GM23338 (cell line): ENCODE data around the gene CUBN. TPM values are rescaled to one million over a fixed set of nuclear protein-coding genes. Genes with fewer than 3 reads are reported as not detected.

ENCODE experiments used
- ATAC-seq: fragments of 200-7000 bp; cut with Tn5 transposase; 3 replicates; pipeline ENCODE4 v1.9.1; 2020
- DNase-seq: peaks from one replicate; pipeline ENCODE4 v3.0.0-alpha.2; 2015; ENCODE audit warnings: low spot score
- H2AFZ ChIP-seq: fragments of 200-600 bp; sonication (generic); 2 replicates; pipeline ENCODE4 v1.8.0; 2016; ENCODE audit warnings: antibody characterized with exemption, mild to moderate bottlenecking, moderate library complexity
- H3F3A ChIP-seq: fragments of 200-600 bp; sonication (generic); replicated peaks from 2 replicates; pipeline ENCODE4 v1.8.0; 2017; ENCODE audit warnings: antibody characterized with exemption, mixed run types, low read depth
- H3K27ac ChIP-seq: fragments of 200-600 bp; sonication (generic); 2 replicates; pipeline ENCODE4 v1.6.1; 2016; ENCODE audit warnings: low read depth
- H3K27me3 ChIP-seq: fragments of 200-600 bp; sonication (generic); 2 replicates; pipeline ENCODE4 v1.8.0; 2016; ENCODE audit warnings: mild to moderate bottlenecking, mixed run types, moderate library complexity; ENCODE audit not compliant: insufficient read depth
- H3K36me3 ChIP-seq: fragments of 200-600 bp; sonication (generic); 2 replicates; pipeline ENCODE4 v1.8.0; 2016; ENCODE audit warnings: mild to moderate bottlenecking; ENCODE audit not compliant: insufficient read depth
- H3K4me1 ChIP-seq: fragments of 200-600 bp; sonication (generic); 2 replicates; pipeline ENCODE4 v1.8.0; 2016; ENCODE audit warnings: mild to moderate bottlenecking, moderate library complexity; ENCODE audit not compliant: insufficient read depth
- H3K4me2 ChIP-seq: fragments of 200-600 bp; sonication (generic); 2 replicates; pipeline ENCODE4 v1.7.1; 2017; ENCODE audit warnings: mixed run types
- H3K4me3 ChIP-seq: fragments of 200-600 bp; sonication (generic); 2 replicates; pipeline ENCODE4 v1.6.1; 2016; ENCODE audit warnings: mixed run types
- H3K79me2 ChIP-seq: fragments of 200-600 bp; sonication (generic); replicated peaks from 2 replicates; pipeline ENCODE4 v1.8.0; 2017; ENCODE audit warnings: mild to moderate bottlenecking; ENCODE audit not compliant: insufficient read depth
- H3K9me2 ChIP-seq: fragments of 200-600 bp; sonication (generic); 2 replicates; pipeline ENCODE4 v1.8.0; 2017; ENCODE audit not compliant: insufficient read depth
- H4K20me1 ChIP-seq: fragments of 200-600 bp; sonication (generic); replicated peaks from 2 replicates; pipeline ENCODE4 v1.8.0; 2017; ENCODE audit warnings: mild to moderate bottlenecking; ENCODE audit not compliant: insufficient read depth
- H3K27ac Mint-ChIP-seq: 2 replicates; pipeline ENCODE4 v1.8.0; 2020; ENCODE audit warnings: inconsistent platforms, mild to moderate bottlenecking, moderate library complexity, mixed read lengths
- H3K27me3 Mint-ChIP-seq: 3 replicates; pipeline ENCODE4 v1.8.0; 2022; ENCODE audit warnings: low read depth, mild to moderate bottlenecking, moderate library complexity, mixed read lengths, inconsistent platforms; ENCODE audit not compliant: insufficient read depth, poor library complexity
- H3K36me3 Mint-ChIP-seq: 3 replicates; pipeline ENCODE4 v1.8.0; 2021; ENCODE audit warnings: low read depth, mild to moderate bottlenecking, inconsistent platforms, moderate library complexity, mixed read lengths
- H3K4me1 Mint-ChIP-seq: 3 replicates; pipeline ENCODE4 v1.8.0; 2020; ENCODE audit warnings: mild to moderate bottlenecking, inconsistent platforms, mixed read lengths
- H3K4me3 Mint-ChIP-seq: 3 replicates; pipeline ENCODE4 v1.8.0; 2021; ENCODE audit warnings: moderate library complexity, mild to moderate bottlenecking, inconsistent platforms, mixed read lengths
- H3K9me3 Mint-ChIP-seq: 3 replicates; pipeline ENCODE4 v1.8.0; 2020; ENCODE audit warnings: moderate library complexity, mild to moderate bottlenecking, inconsistent platforms, mixed read lengths
- CREB1 ChIP-seq: fragments of 250-450 bp; sonication (Bioruptor Pico); IDR thresholded peaks from 2 replicates; pipeline ENCODE4 v1.5.0; 2020; ENCODE audit warnings: low read depth, mild to moderate bottlenecking, moderate library complexity
- EZH2 ChIP-seq: fragments of 200-600 bp; sonication (generic); IDR thresholded peaks from one replicate; pipeline ENCODE4 v1.8.0; 2017; ENCODE audit warnings: antibody characterized with exemption, mild to moderate bottlenecking, low read depth; ENCODE audit not compliant: unreplicated experiment
- EZH2phosphoT487 ChIP-seq: fragments of 200-600 bp; sonication (generic); IDR thresholded peaks from one replicate; pipeline ENCODE4 v1.8.1; 2018; ENCODE audit warnings: antibody characterized with exemption; ENCODE audit not compliant: unreplicated experiment
- JUNB ChIP-seq: IDR thresholded peaks from one replicate; pipeline ENCODE4 v1.6.1; 2016; ENCODE audit warnings: antibody characterized with exemption; ENCODE audit not compliant: unreplicated experiment
- NANOG ChIP-seq: IDR thresholded peaks from 2 replicates; pipeline ENCODE4 v1.6.1; 2016; ENCODE audit warnings: antibody characterized with exemption, borderline replicate concordance
- POLR2AphosphoS5 ChIP-seq: IDR thresholded peaks from 2 replicates; pipeline ENCODE4 v1.6.1; 2016; ENCODE audit warnings: antibody characterized with exemption, low read depth
- STAT1 ChIP-seq: IDR thresholded peaks from one replicate; pipeline ENCODE4 v1.6.1; 2016; ENCODE audit warnings: antibody characterized with exemption; ENCODE audit not compliant: unreplicated experiment
- ZNF114 ChIP-seq: fragments of 250-450 bp; sonication (Bioruptor Pico); IDR thresholded peaks from 2 replicates; pipeline ENCODE4 v1.5.0; 2020; ENCODE audit warnings: mild to moderate bottlenecking, moderate library complexity
- ZNF331 ChIP-seq: fragments of 250-450 bp; sonication (Bioruptor Pico); IDR thresholded peaks from 2 replicates; pipeline ENCODE4 v1.5.0; 2020; ENCODE audit warnings: low read depth, mild to moderate bottlenecking, moderate library complexity
- polyA plus RNA-seq: library from polyadenylated mRNA; unstranded; fragments of >200 nt; fragmentation: Nextera tagmentation; extraction: Ambion mirVana; gene quantifications from 2 replicates; pipeline ENCODE4 v1.2.1, GENCODE V29; 2016
- total RNA-seq: library from RNA; depleted of rRNA; stranded (reverse); fragments of >200 nt; shearing (Covaris generic); gene quantifications from 2 replicates; pipeline ENCODE4 v1.2.3, GENCODE V29; 2014
- TF ChIP-seq, protein P1 (sequence below): IDR thresholded peaks from 2 replicates; pipeline ENCODE4 v1.6.1; 2016; ENCODE audit warnings: antibody characterized with exemption
- TF ChIP-seq, protein P2 (sequence below), 2 experiments: fragments of 200-600 bp in 1 of 2; sonication (generic) in 1 of 2; conservative IDR thresholded peaks; 2 replicates each; pipeline versions ENCODE4 v1.5.1 to v1.6.1; 2016 to 2017; ENCODE audit warnings: antibody characterized with exemption in 2 of 2, low read depth in 2 of 2, mild to moderate bottlenecking in 2 of 2, moderate library complexity in 1 of 2
- TF ChIP-seq, protein P3 (sequence below): fragments of 250-450 bp; sonication (Bioruptor Pico); IDR thresholded peaks from 2 replicates; pipeline ENCODE4 v1.5.0; 2020; ENCODE audit warnings: mild to moderate bottlenecking, moderate library complexity
- TF ChIP-seq, protein P4 (sequence below): IDR thresholded peaks from one replicate; pipeline ENCODE4 v1.6.1; 2018; ENCODE audit warnings: antibody characterized with exemption; ENCODE audit not compliant: unreplicated experiment

Gene CUBN
- total and polyA plus RNA-seq, 2 experiments from 2014 or later: 0.06 to 1.8 TPM

DNA sequence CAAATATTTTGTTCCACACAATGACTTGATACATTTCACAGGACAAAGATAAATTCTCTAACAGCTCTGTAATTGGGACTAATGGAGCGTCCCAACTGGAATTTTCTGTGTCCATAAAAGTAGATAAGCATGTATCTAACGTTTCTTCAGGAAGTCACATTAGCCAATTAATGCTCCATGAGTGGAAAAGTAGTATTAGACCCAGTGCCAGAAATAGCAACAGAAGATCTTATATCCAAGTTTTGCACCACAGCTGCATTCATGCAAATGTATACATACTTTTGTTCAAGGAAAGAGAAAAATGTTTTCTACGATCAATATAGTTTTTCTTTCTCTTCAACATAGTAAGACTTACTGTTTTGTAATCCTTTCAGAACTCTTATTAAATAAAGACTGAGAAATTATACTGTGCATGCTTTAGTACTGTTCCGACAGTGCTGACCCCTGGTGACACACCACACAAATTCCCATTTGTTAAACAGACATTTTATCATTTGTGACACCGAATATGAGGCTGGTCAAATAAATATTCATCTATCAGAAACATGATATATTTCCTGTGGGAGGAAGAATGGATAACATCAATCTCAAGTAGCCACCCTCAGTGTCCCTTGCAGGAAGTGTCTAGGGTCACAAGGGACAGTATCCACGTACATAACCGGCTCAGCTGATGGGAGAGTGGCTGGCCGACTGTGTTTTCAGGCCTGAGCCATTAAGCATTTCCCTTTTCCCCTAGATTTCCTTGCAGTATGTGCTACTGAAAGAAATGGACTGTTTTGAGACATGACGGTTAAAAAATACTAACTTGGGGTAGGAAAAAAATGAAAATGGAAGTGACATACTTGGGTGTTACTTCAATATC is 210.3 kb downstream of the CUBN start:
- H3K27ac Mint-ChIP-seq: no peak overlapping the region
- H3K79me2 ChIP-seq: no peaks in the 10 kb centered on the region
- H3K27me3 Mint-ChIP-seq: no peaks in the 10 kb centered on the region
- no peaks in the 10 kb centered on the region for H3K9me3 Mint-ChIP-seq
- DNase-seq (no peak), ATAC-seq (no peak)
- no peaks in the 10 kb centered on the region for H3K36me3 ChIP-seq
- H3F3A ChIP-seq: no peaks in the 10 kb centered on the region
- no peaks in the 10 kb centered on the region for H3K4me1 Mint-ChIP-seq
- H3K4me3 ChIP-seq: no peak overlapping the region
- no peaks in the 10 kb centered on the region for H3K27me3 ChIP-seq
- TF ChIP-seq EZH2: no peak
- no peak for TF ChIP-seq ZNF331 (CRISPR knock-in tag)
- TF ChIP-seq, protein P1, sequence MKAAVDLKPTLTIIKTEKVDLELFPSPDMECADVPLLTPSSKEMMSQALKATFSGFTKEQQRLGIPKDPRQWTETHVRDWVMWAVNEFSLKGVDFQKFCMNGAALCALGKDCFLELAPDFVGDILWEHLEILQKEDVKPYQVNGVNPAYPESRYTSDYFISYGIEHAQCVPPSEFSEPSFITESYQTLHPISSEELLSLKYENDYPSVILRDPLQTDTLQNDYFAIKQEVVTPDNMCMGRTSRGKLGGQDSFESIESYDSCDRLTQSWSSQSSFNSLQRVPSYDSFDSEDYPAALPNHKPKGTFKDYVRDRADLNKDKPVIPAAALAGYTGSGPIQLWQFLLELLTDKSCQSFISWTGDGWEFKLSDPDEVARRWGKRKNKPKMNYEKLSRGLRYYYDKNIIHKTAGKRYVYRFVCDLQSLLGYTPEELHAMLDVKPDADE: no peak
- TF ChIP-seq STAT1: no peak
- TF ChIP-seq EZH2phosphoT487: no peak
- TF ChIP-seq, protein P2, sequence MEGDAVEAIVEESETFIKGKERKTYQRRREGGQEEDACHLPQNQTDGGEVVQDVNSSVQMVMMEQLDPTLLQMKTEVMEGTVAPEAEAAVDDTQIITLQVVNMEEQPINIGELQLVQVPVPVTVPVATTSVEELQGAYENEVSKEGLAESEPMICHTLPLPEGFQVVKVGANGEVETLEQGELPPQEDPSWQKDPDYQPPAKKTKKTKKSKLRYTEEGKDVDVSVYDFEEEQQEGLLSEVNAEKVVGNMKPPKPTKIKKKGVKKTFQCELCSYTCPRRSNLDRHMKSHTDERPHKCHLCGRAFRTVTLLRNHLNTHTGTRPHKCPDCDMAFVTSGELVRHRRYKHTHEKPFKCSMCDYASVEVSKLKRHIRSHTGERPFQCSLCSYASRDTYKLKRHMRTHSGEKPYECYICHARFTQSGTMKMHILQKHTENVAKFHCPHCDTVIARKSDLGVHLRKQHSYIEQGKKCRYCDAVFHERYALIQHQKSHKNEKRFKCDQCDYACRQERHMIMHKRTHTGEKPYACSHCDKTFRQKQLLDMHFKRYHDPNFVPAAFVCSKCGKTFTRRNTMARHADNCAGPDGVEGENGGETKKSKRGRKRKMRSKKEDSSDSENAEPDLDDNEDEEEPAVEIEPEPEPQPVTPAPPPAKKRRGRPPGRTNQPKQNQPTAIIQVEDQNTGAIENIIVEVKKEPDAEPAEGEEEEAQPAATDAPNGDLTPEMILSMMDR (conservative IDR thresholded peaks at IDR 0.05; ENCODE audit: low read depth in 2 of 2): no peak
- TF ChIP-seq, protein P3, sequence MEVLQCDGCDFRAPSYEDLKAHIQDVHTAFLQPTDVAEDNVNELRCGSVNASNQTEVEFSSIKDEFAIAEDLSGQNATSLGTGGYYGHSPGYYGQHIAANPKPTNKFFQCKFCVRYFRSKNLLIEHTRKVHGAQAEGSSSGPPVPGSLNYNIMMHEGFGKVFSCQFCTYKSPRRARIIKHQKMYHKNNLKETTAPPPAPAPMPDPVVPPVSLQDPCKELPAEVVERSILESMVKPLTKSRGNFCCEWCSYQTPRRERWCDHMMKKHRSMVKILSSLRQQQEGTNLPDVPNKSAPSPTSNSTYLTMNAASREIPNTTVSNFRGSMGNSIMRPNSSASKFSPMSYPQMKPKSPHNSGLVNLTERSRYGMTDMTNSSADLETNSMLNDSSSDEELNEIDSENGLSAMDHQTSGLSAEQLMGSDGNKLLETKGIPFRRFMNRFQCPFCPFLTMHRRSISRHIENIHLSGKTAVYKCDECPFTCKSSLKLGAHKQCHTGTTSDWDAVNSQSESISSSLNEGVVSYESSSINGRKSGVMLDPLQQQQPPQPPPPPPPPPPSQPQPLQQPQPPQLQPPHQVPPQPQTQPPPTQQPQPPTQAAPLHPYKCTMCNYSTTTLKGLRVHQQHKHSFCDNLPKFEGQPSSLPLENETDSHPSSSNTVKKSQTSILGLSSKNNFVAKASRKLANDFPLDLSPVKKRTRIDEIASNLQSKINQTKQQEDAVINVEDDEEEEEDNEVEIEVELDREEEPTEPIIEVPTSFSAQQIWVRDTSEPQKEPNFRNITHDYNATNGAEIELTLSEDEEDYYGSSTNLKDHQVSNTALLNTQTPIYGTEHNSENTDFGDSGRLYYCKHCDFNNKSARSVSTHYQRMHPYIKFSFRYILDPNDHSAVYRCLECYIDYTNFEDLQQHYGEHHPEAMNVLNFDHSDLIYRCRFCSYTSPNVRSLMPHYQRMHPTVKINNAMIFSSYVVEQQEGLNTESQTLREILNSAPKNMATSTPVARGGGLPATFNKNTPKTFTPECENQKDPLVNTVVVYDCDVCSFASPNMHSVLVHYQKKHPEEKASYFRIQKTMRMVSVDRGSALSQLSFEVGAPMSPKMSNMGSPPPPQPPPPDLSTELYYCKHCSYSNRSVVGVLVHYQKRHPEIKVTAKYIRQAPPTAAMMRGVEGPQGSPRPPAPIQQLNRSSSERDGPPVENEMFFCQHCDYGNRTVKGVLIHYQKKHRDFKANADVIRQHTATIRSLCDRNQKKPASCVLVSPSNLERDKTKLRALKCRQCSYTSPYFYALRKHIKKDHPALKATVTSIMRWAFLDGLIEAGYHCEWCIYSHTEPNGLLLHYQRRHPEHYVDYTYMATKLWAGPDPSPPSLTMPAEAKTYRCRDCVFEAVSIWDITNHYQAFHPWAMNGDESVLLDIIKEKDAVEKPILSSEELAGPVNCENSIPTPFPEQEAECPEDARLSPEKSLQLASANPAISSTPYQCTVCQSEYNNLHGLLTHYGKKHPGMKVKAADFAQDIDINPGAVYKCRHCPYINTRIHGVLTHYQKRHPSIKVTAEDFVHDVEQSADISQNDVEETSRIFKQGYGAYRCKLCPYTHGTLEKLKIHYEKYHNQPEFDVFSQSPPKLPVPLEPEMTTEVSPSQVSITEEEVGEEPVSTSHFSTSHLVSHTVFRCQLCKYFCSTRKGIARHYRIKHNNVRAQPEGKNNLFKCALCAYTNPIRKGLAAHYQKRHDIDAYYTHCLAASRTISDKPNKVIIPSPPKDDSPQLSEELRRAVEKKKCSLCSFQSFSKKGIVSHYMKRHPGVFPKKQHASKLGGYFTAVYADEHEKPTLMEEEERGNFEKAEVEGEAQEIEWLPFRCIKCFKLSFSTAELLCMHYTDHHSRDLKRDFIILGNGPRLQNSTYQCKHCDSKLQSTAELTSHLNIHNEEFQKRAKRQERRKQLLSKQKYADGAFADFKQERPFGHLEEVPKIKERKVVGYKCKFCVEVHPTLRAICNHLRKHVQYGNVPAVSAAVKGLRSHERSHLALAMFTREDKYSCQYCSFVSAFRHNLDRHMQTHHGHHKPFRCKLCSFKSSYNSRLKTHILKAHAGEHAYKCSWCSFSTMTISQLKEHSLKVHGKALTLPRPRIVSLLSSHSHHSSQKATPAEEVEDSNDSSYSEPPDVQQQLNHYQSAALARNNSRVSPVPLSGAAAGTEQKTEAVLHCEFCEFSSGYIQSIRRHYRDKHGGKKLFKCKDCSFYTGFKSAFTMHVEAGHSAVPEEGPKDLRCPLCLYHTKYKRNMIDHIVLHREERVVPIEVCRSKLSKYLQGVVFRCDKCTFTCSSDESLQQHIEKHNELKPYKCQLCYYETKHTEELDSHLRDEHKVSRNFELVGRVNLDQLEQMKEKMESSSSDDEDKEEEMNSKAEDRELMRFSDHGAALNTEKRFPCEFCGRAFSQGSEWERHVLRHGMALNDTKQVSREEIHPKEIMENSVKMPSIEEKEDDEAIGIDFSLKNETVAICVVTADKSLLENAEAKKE (CRISPR knock-in tag): no peak
- TF ChIP-seq, protein P4, sequence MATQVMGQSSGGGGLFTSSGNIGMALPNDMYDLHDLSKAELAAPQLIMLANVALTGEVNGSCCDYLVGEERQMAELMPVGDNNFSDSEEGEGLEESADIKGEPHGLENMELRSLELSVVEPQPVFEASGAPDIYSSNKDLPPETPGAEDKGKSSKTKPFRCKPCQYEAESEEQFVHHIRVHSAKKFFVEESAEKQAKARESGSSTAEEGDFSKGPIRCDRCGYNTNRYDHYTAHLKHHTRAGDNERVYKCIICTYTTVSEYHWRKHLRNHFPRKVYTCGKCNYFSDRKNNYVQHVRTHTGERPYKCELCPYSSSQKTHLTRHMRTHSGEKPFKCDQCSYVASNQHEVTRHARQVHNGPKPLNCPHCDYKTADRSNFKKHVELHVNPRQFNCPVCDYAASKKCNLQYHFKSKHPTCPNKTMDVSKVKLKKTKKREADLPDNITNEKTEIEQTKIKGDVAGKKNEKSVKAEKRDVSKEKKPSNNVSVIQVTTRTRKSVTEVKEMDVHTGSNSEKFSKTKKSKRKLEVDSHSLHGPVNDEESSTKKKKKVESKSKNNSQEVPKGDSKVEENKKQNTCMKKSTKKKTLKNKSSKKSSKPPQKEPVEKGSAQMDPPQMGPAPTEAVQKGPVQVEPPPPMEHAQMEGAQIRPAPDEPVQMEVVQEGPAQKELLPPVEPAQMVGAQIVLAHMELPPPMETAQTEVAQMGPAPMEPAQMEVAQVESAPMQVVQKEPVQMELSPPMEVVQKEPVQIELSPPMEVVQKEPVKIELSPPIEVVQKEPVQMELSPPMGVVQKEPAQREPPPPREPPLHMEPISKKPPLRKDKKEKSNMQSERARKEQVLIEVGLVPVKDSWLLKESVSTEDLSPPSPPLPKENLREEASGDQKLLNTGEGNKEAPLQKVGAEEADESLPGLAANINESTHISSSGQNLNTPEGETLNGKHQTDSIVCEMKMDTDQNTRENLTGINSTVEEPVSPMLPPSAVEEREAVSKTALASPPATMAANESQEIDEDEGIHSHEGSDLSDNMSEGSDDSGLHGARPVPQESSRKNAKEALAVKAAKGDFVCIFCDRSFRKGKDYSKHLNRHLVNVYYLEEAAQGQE: no peak
- TF ChIP-seq JUNB: no peak
- no peak for TF ChIP-seq NANOG
- TF ChIP-seq CREB1 (CRISPR knock-in tag): no peak
- no peak for TF ChIP-seq ZNF114 (CRISPR knock-in tag)
- TF ChIP-seq POLR2AphosphoS5: no peak
- H3K4me2 ChIP-seq: no peak overlapping the region
- H2AFZ ChIP-seq: no peak overlapping the region
- no peak overlapping the region for H3K4me3 Mint-ChIP-seq
- no peaks in the 10 kb centered on the region for H3K36me3 Mint-ChIP-seq
- H3K4me1 ChIP-seq: no peaks in the 10 kb centered on the region
- H3K9me2 ChIP-seq: no peaks in the 10 kb centered on the region; the same call in 1 of the 2 replicates
- H4K20me1 ChIP-seq: no peaks in the 10 kb centered on the region
- no peak overlapping the region for H3K27ac ChIP-seq
